ENCODE measurements around the gene MEF2A. TPM values are rescaled to one million over a fixed set of nuclear protein-coding genes. Genes with fewer than 3 reads are reported as not detected.

Gene MEF2A
- total and polyA plus RNA-seq, 10 of the 15 experiments (the other 5 are each of a cell fraction or from before 2014, with no cell fraction given) = 7.2 to 46.7 (median 35.9) TPM

- TF ChIP-seq, protein P1, sequence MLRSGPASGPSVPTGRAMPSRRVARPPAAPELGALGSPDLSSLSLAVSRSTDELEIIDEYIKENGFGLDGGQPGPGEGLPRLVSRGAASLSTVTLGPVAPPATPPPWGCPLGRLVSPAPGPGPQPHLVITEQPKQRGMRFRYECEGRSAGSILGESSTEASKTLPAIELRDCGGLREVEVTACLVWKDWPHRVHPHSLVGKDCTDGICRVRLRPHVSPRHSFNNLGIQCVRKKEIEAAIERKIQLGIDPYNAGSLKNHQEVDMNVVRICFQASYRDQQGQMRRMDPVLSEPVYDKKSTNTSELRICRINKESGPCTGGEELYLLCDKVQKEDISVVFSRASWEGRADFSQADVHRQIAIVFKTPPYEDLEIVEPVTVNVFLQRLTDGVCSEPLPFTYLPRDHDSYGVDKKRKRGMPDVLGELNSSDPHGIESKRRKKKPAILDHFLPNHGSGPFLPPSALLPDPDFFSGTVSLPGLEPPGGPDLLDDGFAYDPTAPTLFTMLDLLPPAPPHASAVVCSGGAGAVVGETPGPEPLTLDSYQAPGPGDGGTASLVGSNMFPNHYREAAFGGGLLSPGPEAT (IDR thresholded peaks at IDR 0.05; ENCODE audit: low read depth) = no peak
- TF ChIP-seq EZH2 (IDR thresholded peaks at IDR 0.05; ENCODE audit: borderline replicate concordance, control insufficient read depth, low read depth, low read length) (no peak), PAX5 (IDR thresholded peaks at IDR 0.05; ENCODE audit: borderline replicate concordance, low read depth, low read length) (no peak)
- TF ChIP-seq, protein P2, sequence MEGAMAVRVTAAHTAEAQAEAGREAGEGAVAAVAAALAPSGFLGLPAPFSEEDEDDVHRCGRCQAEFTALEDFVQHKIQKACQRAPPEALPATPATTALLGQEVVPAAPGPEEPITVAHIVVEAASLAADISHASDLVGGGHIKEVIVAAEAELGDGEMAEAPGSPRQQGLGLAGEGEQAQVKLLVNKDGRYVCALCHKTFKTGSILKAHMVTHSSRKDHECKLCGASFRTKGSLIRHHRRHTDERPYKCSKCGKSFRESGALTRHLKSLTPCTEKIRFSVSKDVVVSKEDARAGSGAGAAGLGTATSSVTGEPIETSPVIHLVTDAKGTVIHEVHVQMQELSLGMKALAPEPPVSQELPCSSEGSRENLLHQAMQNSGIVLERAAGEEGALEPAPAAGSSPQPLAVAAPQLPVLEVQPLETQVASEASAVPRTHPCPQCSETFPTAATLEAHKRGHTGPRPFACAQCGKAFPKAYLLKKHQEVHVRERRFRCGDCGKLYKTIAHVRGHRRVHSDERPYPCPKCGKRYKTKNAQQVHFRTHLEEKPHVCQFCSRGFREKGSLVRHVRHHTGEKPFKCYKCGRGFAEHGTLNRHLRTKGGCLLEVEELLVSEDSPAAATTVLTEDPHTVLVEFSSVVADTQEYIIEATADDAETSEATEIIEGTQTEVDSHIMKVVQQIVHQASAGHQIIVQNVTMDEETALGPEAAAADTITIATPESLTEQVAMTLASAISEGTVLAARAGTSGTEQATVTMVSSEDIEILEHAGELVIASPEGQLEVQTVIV (IDR thresholded peaks at IDR 0.05; ENCODE audit: borderline replicate concordance, partially characterized antibody) = no peak
- TF ChIP-seq, protein P3, sequence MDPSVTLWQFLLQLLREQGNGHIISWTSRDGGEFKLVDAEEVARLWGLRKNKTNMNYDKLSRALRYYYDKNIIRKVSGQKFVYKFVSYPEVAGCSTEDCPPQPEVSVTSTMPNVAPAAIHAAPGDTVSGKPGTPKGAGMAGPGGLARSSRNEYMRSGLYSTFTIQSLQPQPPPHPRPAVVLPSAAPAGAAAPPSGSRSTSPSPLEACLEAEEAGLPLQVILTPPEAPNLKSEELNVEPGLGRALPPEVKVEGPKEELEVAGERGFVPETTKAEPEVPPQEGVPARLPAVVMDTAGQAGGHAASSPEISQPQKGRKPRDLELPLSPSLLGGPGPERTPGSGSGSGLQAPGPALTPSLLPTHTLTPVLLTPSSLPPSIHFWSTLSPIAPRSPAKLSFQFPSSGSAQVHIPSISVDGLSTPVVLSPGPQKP (IDR thresholded peaks at IDR 0.05; ENCODE audit: low read depth, low read length) = no peak
Observed at GRCh38 chr15:99526176-99526575, 39.6 kb upstream of the MEF2A start (continued).

GRCh38 chr15:99526671-99527070 lies 39.1 kb upstream of the MEF2A start:
- ChIA-PET POLR2A (no interaction called here), RAD21 (ENCODE audit: unreplicated experiment) (no interaction called here), CTCF (no interaction called here), SMC1A (ENCODE audit: uncharacterized antibody, unreplicated experiment) (no interaction called here)
- H3K4me1 ChIP-seq (ENCODE audit: control insufficient read depth, insufficient read depth, low read length) = peaks cover 7% of the 10 kb centered on the region; the same call in 1 of the 2 replicates
- H3K79me2 ChIP-seq (ENCODE audit: control insufficient read depth, insufficient read depth, low read length) = no peaks in the 10 kb centered on the region
- no peak overlapping the region for H3K4me3 ChIP-seq
- no peak overlapping the region for H3K27ac ChIP-seq (ENCODE audit: control insufficient read depth, insufficient read depth)
- BruUV-seq (replicated peaks) = no TSS peak
- H3K9me3 ChIP-seq (replicated peaks; ENCODE audit: control insufficient read depth, insufficient read depth, low read length) = no peaks in the 10 kb centered on the region; the same call in 1 of the 3 replicates
- DNase-seq (ENCODE audit: low read depth, low spot score) = no peak
- in situ Hi-C loops (cut with MboI) = no loop called here
- no peak for FAIRE-seq
- no peaks in the 10 kb centered on the region for H4K20me1 ChIP-seq (ENCODE audit: control insufficient read depth, insufficient read depth)
- no peak overlapping the region for H3K4me2 ChIP-seq (ENCODE audit: control insufficient read depth, insufficient read depth)
- no peaks in the 10 kb centered on the region for H3K36me3 ChIP-seq (ENCODE audit: control insufficient read depth in 2 of 2, insufficient read depth in 2 of 2, low read length in 1 of 2)
- H2AFZ ChIP-seq (ENCODE audit: control insufficient read depth, low read depth, low read length) = no peak overlapping the region
- WGBS (ENCODE audit: insufficient coverage, insufficient replicate concordance, low lambda C conversion rate, missing lambda C conversion rate) = 86% methylated on average over 3 of the region's 3 CpGs
- ATAC-seq = no peak
- intact Hi-C loops (cut with micrococcal nuclease; ENCODE audit: unreplicated experiment) = no loop called here
- H3K9ac ChIP-seq (ENCODE audit: control insufficient read depth, insufficient read depth, low read length) = no peak overlapping the region
- H3K27me3 ChIP-seq (replicated peaks in 1 of 2; ENCODE audit: control insufficient read depth in 2 of 2, insufficient read depth in 2 of 2, low read length in 1 of 2) = no peaks in the 10 kb centered on the region
- TF ChIP-seq, protein P4, sequence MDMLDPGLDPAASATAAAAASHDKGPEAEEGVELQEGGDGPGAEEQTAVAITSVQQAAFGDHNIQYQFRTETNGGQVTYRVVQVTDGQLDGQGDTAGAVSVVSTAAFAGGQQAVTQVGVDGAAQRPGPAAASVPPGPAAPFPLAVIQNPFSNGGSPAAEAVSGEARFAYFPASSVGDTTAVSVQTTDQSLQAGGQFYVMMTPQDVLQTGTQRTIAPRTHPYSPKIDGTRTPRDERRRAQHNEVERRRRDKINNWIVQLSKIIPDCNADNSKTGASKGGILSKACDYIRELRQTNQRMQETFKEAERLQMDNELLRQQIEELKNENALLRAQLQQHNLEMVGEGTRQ (IDR thresholded peaks at IDR 0.05; ENCODE audit: borderline replicate concordance, low read depth, low read length) = no peak
- no peak for TF ChIP-seq HCFC1 (IDR thresholded peaks at IDR 0.05; ENCODE audit: low read length)
- TF ChIP-seq IRF3 (IDR thresholded peaks at IDR 0.05) = no peak
- no peak for TF ChIP-seq MEF2B (IDR thresholded peaks at IDR 0.05; ENCODE audit: partially characterized antibody, poor library complexity, severe bottlenecking)
- no peak for TF ChIP-seq POU2F2 (IDR thresholded peaks at IDR 0.05; ENCODE audit: borderline replicate concordance, low read depth, low read length)
- no peak for TF ChIP-seq MLLT1 (IDR thresholded peaks at IDR 0.05)
- no peak for TF ChIP-seq SPI1 (IDR thresholded peaks at IDR 0.05; ENCODE audit: borderline replicate concordance, insufficient read depth, low read depth, low read length)
- no peak for TF ChIP-seq EED (IDR thresholded peaks at IDR 0.05; ENCODE audit: low read depth)
- TF ChIP-seq HDAC6 (IDR thresholded peaks at IDR 0.05; ENCODE audit: unreplicated experiment) = no peak
